Measurements from ENCODE around the gene UBB. TPM values are rescaled to one million over a fixed set of nuclear protein-coding genes. Genes with fewer than 3 reads are reported as not detected.

Gene UBB
- total and polyA plus RNA-seq, 7 donors: 892 to 2,667 (median 1,271) TPM

GRCh38 chr17:16415031-16415924 is 34.4 kb downstream of the UBB start, which contains the start of gene TRPV2:
TRPV2 (plus strand) TSS chr17:16415571; CDS start chr17:16417669, 2,098 bp downstream.
- peaks cover 0 to 25% (median 20%) of the 10 kb centered on the region in 4 donors for H3K4me1 ChIP-seq
- no peaks in the 10 kb centered on the region for H3K9me3 ChIP-seq
- TF ChIP-seq POLR2AphosphoS5 (IDR thresholded peaks at IDR 0.05) (no peak), EP300 (IDR thresholded peaks at IDR 0.05) (no peak), POLR2A (IDR thresholded peaks at IDR 0.05) (no peak)
- TF ChIP-seq, protein P1, sequence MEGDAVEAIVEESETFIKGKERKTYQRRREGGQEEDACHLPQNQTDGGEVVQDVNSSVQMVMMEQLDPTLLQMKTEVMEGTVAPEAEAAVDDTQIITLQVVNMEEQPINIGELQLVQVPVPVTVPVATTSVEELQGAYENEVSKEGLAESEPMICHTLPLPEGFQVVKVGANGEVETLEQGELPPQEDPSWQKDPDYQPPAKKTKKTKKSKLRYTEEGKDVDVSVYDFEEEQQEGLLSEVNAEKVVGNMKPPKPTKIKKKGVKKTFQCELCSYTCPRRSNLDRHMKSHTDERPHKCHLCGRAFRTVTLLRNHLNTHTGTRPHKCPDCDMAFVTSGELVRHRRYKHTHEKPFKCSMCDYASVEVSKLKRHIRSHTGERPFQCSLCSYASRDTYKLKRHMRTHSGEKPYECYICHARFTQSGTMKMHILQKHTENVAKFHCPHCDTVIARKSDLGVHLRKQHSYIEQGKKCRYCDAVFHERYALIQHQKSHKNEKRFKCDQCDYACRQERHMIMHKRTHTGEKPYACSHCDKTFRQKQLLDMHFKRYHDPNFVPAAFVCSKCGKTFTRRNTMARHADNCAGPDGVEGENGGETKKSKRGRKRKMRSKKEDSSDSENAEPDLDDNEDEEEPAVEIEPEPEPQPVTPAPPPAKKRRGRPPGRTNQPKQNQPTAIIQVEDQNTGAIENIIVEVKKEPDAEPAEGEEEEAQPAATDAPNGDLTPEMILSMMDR (IDR thresholded peaks at IDR 0.05): no peak
- 12 to 42% methylated on average over 21 of the region's 21 CpGs for WGBS, 2 donors
- DNase-seq: no peak
- H3K4me3 ChIP-seq: peak within 1 kb of the TSS; percentile 12 to 51 (median 46)
- intact Hi-C loops (cut with DNase I): no loop called here
- no peaks in the 10 kb centered on the region for H3K36me3 ChIP-seq
- H3K27me3 ChIP-seq: no peaks in the 10 kb centered on the region
- peak within 1 kb of the TSS; percentile 63 to 76 (median 74) for H3K27ac ChIP-seq

- H3K9me3 ChIP-seq: no peaks in the 10 kb centered on the region
- H3K27me3 ChIP-seq: no peaks in the 10 kb centered on the region
- H3K36me3 ChIP-seq: no peaks in the 10 kb centered on the region
- intact Hi-C loops (cut with DNase I): no loop called here
- H3K27ac ChIP-seq: peak overlapping the region in 2 of 4 donors; percentile 63 to 75
- no peak for DNase-seq
- WGBS, 2 donors: 93% methylated on average over 7 of the region's 7 CpGs
- H3K4me3 ChIP-seq: no peak overlapping the region
- TF ChIP-seq, protein P1 (IDR thresholded peaks at IDR 0.05): no peak
- no peak for TF ChIP-seq EP300 (IDR thresholded peaks at IDR 0.05)
- TF ChIP-seq POLR2A (IDR thresholded peaks at IDR 0.05): no peak
- no peak for TF ChIP-seq POLR2AphosphoS5 (IDR thresholded peaks at IDR 0.05)
- peaks cover 0 to 25% (median 20%) of the 10 kb centered on the region in 4 donors for H3K4me1 ChIP-seq
Measured at GRCh38 chr17:16417399-16417798, 36.5 kb downstream of the UBB start.

DNA sequence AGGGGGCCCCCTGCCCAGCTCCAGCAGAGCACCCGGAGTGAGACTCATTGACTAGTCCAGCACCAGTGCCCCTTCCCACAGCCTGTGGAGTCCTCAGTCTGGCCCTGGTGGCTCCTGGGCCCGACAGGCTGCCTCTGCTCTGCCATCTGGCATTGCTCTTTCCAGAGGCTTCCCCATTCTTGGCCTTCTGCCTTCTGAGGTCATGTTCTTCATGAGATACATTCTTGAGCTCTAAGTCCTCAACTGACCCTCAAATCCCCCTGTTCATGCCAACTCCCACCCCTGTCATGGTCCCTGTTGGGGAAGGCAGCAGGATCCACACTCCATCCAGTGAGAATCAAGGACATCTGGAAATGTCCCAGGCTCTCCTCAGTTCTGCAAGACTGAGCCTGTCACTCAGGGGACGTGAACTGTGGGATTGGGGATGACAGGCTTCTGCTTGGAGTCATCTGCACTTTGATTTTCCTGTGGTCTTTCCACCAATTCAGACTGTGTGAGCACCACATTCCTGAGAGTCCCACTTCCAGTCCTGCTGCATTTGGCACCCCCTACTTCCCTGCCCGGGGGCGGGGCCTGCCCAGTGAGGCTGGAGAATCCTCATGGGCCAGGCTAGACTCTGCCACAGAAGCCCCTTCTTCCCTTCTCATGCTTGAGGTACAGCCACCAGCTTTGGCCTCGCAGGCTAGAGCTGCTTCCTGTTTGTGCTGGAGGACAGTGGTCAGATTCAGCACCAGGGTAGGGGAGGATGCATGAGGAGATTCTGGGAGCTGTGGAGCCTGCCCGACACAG is 37.2 kb downstream of the UBB start:
- no peaks in the 10 kb centered on the region for H3K27me3 ChIP-seq
- peak overlapping the region; percentile 57 to 75 (median 65) for H3K27ac ChIP-seq
- no peak for DNase-seq
- no peaks in the 10 kb centered on the region for H3K9me3 ChIP-seq
- H3K4me3 ChIP-seq: no peak overlapping the region
- WGBS, 2 donors: 82 to 87% methylated on average over 7 of the region's 7 CpGs
- H3K4me1 ChIP-seq: peaks cover 0 to 25% (median 20%) of the 10 kb centered on the region in 4 donors
- H3K36me3 ChIP-seq: no peaks in the 10 kb centered on the region
- intact Hi-C loops (cut with DNase I): no loop called here
- TF ChIP-seq, protein P1 (IDR thresholded peaks at IDR 0.05): no peak
- TF ChIP-seq POLR2A (IDR thresholded peaks at IDR 0.05) (no peak), POLR2AphosphoS5 (IDR thresholded peaks at IDR 0.05) (no peak), EP300 (IDR thresholded peaks at IDR 0.05) (no peak)

- no peak for DNase-seq
- 42 to 79% methylated on average over 2 of the region's 2 CpGs for WGBS, 2 donors
- Histone ChIP-seq H3K4me1 (peaks cover 0 to 25% (median 20%) of the 10 kb centered on the region in 4 donors), H3K4me3 (no peak overlapping the region), H3K27ac (peak overlapping the region; percentile 57 to 75 (median 65)), H3K9me3 (no peaks in the 10 kb centered on the region), H3K27me3 (no peaks in the 10 kb centered on the region), H3K36me3 (no peaks in the 10 kb centered on the region)
- intact Hi-C loops (cut with DNase I): no loop called here
- TF ChIP-seq POLR2A (IDR thresholded peaks at IDR 0.05): no peak
- no peak for TF ChIP-seq EP300 (IDR thresholded peaks at IDR 0.05)
Measured at GRCh38 chr17:16418685-16419068, 37.8 kb downstream of the UBB start.
